ENCODE measurements around the gene ARID1B.

DNA sequence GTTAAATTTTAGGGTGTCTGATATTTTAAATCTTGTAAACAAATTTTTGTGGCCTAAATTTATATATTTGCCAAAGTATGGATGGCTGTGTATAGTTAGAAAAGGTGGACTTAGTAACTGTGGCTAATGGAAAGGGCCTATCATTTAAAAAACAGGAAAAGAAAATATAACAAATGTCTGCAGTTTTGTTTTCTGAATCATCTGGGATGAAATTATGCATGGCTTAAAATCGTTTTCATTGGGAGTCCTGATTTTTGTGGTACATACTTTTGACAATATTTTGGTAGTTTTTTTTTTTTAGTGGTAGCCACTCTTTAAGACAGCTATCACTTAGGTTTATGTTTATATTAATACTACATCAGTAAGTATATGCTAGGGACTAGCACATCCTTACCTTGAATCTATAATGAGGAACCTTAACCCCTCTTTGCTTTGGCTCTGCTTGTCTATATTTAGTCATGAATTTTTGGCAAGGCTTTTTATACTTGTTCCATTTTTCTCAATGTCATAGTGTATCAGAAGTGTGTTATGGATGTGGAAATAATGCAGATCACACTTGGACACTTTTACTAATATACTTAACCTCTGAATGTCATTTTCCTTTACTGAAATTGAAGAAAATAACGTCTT lies 5.6 kb downstream of the ARID1B start:
- TF ChIP-seq, protein P1, sequence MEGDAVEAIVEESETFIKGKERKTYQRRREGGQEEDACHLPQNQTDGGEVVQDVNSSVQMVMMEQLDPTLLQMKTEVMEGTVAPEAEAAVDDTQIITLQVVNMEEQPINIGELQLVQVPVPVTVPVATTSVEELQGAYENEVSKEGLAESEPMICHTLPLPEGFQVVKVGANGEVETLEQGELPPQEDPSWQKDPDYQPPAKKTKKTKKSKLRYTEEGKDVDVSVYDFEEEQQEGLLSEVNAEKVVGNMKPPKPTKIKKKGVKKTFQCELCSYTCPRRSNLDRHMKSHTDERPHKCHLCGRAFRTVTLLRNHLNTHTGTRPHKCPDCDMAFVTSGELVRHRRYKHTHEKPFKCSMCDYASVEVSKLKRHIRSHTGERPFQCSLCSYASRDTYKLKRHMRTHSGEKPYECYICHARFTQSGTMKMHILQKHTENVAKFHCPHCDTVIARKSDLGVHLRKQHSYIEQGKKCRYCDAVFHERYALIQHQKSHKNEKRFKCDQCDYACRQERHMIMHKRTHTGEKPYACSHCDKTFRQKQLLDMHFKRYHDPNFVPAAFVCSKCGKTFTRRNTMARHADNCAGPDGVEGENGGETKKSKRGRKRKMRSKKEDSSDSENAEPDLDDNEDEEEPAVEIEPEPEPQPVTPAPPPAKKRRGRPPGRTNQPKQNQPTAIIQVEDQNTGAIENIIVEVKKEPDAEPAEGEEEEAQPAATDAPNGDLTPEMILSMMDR (IDR thresholded peaks at IDR 0.05 in 8 of 11, conservative IDR thresholded peaks at IDR 0.05 in 3 of 11): no peak
- TF ChIP-seq POLR2AphosphoS5 (IDR thresholded peaks at IDR 0.05): no peak
- no peak for TF ChIP-seq POLR2A (IDR thresholded peaks at IDR 0.05)
